ENCODE measurements around the gene CLASP2.

CLASP2 gene

DNA sequence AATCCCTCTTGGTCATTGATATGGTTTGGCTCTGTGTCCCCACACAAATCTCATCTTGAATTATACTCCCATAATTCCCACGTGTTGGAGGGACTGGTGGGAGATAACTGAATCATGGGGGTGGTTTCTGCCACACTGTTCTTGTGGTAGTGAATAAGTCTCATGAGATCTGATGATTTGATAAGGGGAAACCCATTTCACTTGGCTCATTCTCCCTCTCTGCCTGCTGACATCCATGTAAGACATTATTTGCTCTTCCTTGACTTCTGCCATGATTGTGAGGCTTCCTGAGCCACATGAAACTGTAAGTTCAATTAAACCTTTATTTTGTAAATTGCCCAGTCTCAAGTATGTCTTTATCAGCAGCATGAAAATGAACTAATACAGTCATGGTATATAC, 171.0 kb downstream of the CLASP2 start:
- in situ Hi-C loops (cut with HindIII; ENCODE audit: low pct_unique_long_range_greater_than_20kb, low sequenced_read_pairs), result no loop called here
- no peak for TF ChIP-seq JUND (IDR thresholded peaks at IDR 0.05; ENCODE audit: low read depth)
- no peak for DNase-seq (ENCODE audit: low read depth in 1 of 2, low spot score in 1 of 2)

DNA sequence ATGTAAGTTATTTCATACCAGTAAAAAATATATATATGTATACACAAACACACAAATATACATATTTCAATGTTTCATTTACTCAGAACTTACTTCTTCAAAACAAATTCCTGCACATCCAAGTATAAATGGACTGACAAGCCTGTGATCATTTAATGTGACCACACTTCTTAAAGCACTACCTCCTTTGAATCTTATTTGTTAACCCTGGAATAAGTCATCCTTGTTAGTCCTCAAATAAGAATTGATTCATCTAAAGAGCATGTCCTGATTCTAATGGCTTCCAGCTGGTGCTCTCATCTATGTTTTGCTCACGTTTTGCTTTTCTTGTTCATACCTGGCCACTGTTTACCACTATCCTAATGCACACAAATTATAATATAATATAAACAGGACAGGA, 173.9 kb downstream of the CLASP2 start:
- no peak for DNase-seq (ENCODE audit: low read depth in 1 of 2, low spot score in 1 of 2)
- TF ChIP-seq JUND (IDR thresholded peaks at IDR 0.05; ENCODE audit: low read depth), result no peak
- in situ Hi-C loops (cut with HindIII; ENCODE audit: low pct_unique_long_range_greater_than_20kb, low sequenced_read_pairs), result no loop called here

DNA sequence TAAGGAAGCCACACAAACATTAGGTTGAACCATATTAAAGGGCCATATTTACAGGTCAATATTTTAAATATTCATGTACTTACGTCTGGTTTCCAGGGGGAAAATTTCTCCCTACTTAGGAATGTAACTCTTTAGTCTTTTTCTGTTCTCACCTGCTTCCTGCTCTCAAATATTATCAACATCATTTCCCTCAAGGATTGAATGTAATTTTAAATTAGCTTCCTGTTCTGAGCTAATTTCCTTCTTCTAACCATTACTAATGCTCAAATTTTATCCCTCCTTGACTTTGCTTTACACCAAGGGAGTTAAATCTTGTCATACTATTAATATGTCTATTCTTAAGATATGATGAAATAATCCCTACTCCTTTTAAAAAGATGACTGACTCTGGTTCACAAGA, 174.5 kb downstream of the CLASP2 start:
- in situ Hi-C loops (cut with HindIII; ENCODE audit: low pct_unique_long_range_greater_than_20kb, low sequenced_read_pairs), result no loop called here
- TF ChIP-seq JUND (IDR thresholded peaks at IDR 0.05; ENCODE audit: low read depth), result no peak
- no peak for DNase-seq (ENCODE audit: low read depth in 1 of 2, low spot score in 1 of 2)

DNA sequence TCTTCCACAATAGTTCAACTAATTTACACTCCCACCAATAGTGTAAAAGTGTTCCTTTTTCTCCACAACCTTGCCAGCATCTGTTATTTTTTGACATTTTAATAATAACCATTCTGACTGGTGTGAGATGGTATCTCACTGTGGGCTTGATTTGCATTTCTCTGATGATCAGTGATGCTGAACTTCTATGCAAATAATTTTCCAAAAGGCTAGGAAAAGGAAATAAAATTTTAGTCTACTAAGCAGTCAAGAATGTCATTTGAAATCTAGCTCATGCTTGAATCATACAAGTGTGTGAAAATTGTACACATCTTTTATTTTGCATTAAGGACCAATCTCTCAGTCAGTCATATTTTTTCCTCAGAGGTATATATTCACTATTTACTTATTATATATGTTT, 176.1 kb downstream of the CLASP2 start:
- no peak for TF ChIP-seq JUND (IDR thresholded peaks at IDR 0.05; ENCODE audit: low read depth)
- DNase-seq (ENCODE audit: low read depth in 1 of 2, low spot score in 1 of 2), result no peak
- in situ Hi-C loops (cut with HindIII; ENCODE audit: low pct_unique_long_range_greater_than_20kb, low sequenced_read_pairs), result no loop called here

DNA sequence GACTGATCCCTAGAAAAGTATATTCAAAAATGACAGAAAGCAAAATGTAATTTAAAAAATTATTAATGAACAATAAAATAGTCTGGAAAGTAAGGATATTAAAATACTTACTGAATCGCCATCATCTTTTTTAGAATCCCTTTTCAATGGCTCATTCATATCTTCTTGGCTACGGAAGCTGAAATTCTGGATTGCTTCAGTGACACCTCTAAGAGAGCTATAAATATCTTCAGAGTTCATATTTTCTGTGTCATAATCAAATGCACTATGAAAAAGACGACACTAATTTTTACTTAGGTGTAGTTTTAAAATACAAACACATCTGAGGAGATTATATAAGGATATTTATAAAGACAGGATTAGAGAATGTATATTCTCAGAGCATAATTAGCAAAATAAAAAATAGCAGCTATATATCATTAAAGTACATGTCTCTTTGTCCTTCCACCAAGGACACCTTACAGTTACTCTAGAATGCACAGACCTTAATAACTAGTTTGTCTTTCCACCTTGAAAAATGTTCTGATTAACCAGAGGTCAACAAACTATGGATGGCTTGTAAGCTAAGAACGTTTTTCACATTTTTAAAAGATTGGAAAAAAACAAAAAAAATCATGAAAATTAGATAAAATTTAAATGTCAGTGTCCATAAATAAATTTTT, 179.2 kb downstream of the CLASP2 start:
- in situ Hi-C loops (cut with HindIII; ENCODE audit: low pct_unique_long_range_greater_than_20kb, low sequenced_read_pairs), result no loop called here
- TF ChIP-seq JUND (IDR thresholded peaks at IDR 0.05; ENCODE audit: low read depth), result no peak
- DNase-seq (ENCODE audit: low read depth in 1 of 2, low spot score in 1 of 2), result no peak

GRCh38 chr3:33537133-33537532, 180.9 kb downstream of the CLASP2 start:
- in situ Hi-C loops (cut with HindIII; ENCODE audit: low pct_unique_long_range_greater_than_20kb, low sequenced_read_pairs), result no loop called here

GRCh38 chr3:33526787-33527186, 191.3 kb downstream of the CLASP2 start:
- in situ Hi-C loops (cut with HindIII; ENCODE audit: low pct_unique_long_range_greater_than_20kb, low sequenced_read_pairs), result no loop called here
- DNase-seq (ENCODE audit: low read depth in 1 of 2, low spot score in 1 of 2), result no peak
- TF ChIP-seq JUND (IDR thresholded peaks at IDR 0.05; ENCODE audit: low read depth), result no peak

More at GRCh38 chr3:33537133-33537532, 180.9 kb downstream of the CLASP2 start:
- DNase-seq (ENCODE audit: low read depth in 1 of 2, low spot score in 1 of 2), result no peak
- no peak for TF ChIP-seq JUND (IDR thresholded peaks at IDR 0.05; ENCODE audit: low read depth)

DNA sequence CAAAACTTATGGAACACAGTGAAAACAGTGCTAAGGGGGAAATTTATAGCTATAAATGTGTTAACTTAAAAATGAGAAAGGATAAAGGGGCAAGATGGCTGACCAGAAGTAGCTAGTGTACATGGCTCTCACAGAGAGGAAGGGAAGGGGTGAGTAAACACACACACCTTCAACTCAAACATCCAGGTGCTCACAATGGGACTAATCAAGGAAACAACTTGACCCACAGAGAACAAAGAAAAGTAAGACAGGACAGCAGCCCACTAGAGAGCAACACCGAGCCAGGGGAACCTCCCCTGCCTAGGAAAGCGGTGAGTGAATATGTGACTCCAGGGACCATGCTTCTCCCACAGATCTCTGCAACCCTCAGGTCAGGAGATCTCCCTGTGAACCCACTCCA, 192.8 kb downstream of the CLASP2 start:
- no peak for TF ChIP-seq JUND (IDR thresholded peaks at IDR 0.05; ENCODE audit: low read depth)
- in situ Hi-C loops (cut with HindIII; ENCODE audit: low pct_unique_long_range_greater_than_20kb, low sequenced_read_pairs), result no loop called here

DNA sequence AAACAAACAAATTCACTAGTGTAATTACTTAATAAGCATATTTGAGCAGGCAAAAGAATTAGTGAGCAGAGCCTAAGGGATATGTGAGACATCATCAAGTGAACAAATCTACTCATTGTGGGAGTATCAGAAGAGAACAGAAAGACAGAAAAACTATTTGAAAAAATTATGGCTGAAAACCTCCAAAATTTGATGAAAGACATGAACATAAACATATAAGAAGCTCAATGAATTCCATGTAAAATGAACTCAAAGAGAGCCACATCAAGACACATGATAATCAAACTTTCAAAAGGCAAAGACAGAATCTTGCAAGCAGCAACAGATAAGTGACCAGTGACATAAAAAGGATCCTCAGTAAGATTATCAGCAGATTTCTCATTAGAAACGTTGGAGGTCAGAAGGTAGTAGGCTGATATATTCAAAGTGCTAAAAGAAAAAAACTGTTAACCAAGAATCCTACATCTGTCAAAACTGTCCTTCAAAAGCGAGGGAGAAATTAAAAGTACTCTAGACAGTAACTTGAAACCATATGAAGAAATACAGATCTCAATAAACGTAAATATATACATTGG, 194.9 kb downstream of the CLASP2 start:
- no peak for TF ChIP-seq JUND (IDR thresholded peaks at IDR 0.05; ENCODE audit: low read depth)
- DNase-seq (ENCODE audit: low read depth in 1 of 2, low spot score in 1 of 2), result no peak
- in situ Hi-C loops (cut with HindIII; ENCODE audit: low pct_unique_long_range_greater_than_20kb, low sequenced_read_pairs), result no loop called here

More for the DNA sequence above, 192.8 kb downstream of the CLASP2 start:
- no peak for DNase-seq (ENCODE audit: low read depth in 1 of 2, low spot score in 1 of 2)

DNA sequence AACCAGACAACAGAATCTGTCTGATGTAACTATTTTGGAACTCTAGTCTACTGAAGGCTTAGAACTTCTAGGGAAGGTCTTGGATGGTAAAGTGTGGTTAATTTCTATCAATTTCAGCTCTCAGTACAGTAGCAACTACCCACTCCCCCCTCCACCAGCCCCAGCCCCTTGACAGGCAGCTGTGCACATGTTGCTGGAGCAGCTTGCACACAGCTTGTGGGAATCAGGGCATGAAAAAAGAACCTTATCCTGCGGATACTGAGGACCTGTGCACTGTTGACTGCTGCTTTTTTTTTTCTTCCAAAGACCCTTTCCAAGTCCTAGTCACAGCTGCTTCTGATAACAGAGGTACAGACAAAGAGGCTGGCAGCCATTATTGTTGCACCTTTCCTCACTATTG, 196.3 kb downstream of the CLASP2 start:
- no peak for TF ChIP-seq JUND (IDR thresholded peaks at IDR 0.05; ENCODE audit: low read depth)
- no peak for DNase-seq (ENCODE audit: low read depth in 1 of 2, low spot score in 1 of 2)
- in situ Hi-C loops (cut with HindIII; ENCODE audit: low pct_unique_long_range_greater_than_20kb, low sequenced_read_pairs), result no loop called here

DNA sequence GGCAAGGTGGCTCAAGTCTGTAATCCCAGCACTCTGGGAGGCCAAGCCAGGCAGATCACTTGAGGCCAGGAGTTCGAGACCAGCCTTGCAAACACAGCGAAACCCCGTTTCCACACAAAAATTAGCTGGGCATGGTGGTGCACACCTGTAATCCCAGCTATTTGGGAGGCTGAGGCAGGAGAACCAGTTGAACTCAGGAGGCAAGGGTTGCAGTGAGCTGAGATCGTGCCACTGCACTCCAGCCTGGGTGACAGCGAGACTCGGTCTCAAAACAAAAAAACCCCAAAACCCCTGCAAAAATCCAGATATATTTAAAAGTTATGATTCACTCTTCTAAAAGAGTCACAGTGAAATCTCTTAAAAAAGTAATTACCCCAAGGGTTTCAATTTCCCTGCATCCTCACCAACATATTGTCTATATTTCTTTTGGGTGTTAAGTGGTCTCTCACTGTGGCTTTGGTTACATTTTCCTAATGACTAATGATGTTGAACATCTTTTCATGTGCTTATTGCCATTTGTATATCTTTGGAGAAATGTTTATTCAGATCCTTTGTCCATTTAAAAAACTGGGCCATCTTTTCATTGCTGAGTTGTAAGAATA, 204.7 kb downstream of the CLASP2 start:
- no peak for TF ChIP-seq JUND (IDR thresholded peaks at IDR 0.05; ENCODE audit: low read depth)
- in situ Hi-C loops (cut with HindIII; ENCODE audit: low pct_unique_long_range_greater_than_20kb, low sequenced_read_pairs), result no loop called here
- no peak for DNase-seq (ENCODE audit: low read depth in 1 of 2, low spot score in 1 of 2)

DNA sequence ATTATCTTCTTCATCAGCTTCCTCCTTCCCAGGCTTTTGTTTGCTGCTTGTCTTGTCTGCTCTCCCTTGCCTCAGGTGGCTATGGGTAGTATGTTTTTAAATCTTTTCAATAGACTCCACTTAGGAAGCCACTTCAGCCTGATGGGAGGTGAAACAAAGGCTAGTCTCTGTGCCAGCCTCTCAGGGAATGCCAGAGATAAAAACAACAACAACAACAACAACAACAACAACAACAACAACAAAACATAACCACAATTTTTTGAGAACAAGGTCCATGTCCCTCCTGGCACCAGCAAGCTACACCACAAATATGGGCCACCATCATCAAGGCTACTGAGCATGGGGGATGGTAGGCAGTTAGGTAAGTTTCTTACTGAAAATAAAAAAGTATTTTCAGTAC, 213.0 kb downstream of the CLASP2 start:
- DNase-seq (ENCODE audit: low read depth in 1 of 2, low spot score in 1 of 2), result no peak
- no peak for TF ChIP-seq JUND (IDR thresholded peaks at IDR 0.05; ENCODE audit: low read depth)
- in situ Hi-C loops (cut with HindIII; ENCODE audit: low pct_unique_long_range_greater_than_20kb, low sequenced_read_pairs), result no loop called here

DNA sequence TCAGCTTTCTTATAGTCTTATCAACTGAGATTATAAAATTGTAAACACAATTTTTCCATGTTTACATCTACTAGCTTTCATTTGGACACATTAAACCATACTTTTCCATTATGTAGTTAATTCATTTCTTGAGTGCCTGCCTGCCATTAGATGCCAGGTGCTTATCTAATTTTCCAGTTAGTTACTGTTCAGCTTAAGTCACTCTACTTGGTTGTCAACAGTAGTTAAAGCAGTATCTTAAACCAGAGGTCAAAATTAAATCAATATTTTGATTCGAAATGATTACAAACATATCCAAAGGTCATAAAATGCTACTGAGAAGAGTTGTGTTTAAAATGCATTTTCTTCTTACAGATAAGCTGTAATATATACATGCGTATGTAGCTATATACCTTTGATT, 221.6 kb downstream of the CLASP2 start:
- in situ Hi-C loops (cut with HindIII; ENCODE audit: low pct_unique_long_range_greater_than_20kb, low sequenced_read_pairs), result no loop called here
- no peak for DNase-seq (ENCODE audit: low read depth in 1 of 2, low spot score in 1 of 2)
- TF ChIP-seq JUND (IDR thresholded peaks at IDR 0.05; ENCODE audit: low read depth), result no peak
